Naive thymus-derived CD4-positive, alpha-beta T cell (primary cell): ENCODE measurements around the gene TOX2. TPM values are rescaled to one million over a fixed set of nuclear protein-coding genes. Genes with fewer than 3 reads are reported as not detected.
"Not testable (repeated sequence)": the region's sequence is repeated elsewhere in the genome, so short reads cannot be mapped to it uniquely, and the experiment has no call there.

Source experiments
- ATAC-seq: fragments of 150-1000 bp; cut with Tn5 transposase; 2 replicates; pipeline ENCODE4 v1.10.0; 2021; ENCODE audit warnings: mild to moderate bottlenecking, moderate library complexity
- CTCF ChIA-PET: fragments of 350-600 bp; sonication (Branson Sonifier 250); formaldehyde crosslinking; loops from one replicate; lab custom pipeline; 2021; ENCODE audit warnings: antibody characterized with exemption; lab: Charles Lee
- POLR2A ChIA-PET: fragments of 350-600 bp; sonication (Branson Sonifier 250); formaldehyde crosslinking; loops from one replicate; lab custom pipeline; 2021; ENCODE audit warnings: antibody characterized with exemption, inconsistent platforms; lab: Charles Lee
- DNase-seq, 9 donors: peaks; one replicate each; pipeline versions ENCODE4 v3.0.0 to v3.0.0-alpha.2; 2020 to 2022; ENCODE audit warnings: mixed read lengths in 1 of 9
- H3K27ac ChIP-seq: one replicate; pipeline ENCODE4 v1.7.0; 2013; ENCODE audit warnings: mild to moderate bottlenecking, low read depth, low read length, moderate library complexity
- H3K27me3 ChIP-seq, 2 donors: one replicate each; pipeline ENCODE4 v1.7.0; 2013; ENCODE audit warnings: low read length in 2 of 2, mild to moderate bottlenecking in 2 of 2, moderate library complexity in 2 of 2; ENCODE audit not compliant: control insufficient read depth in 2 of 2, insufficient read depth in 2 of 2
- H3K36me3 ChIP-seq, 3 experiments: 1 replicate in 2 of 3; 2 replicates in 1 of 3; pipeline ENCODE4 v1.7.0; 2013; ENCODE audit warnings: low read length in 3 of 3, mild to moderate bottlenecking in 3 of 3, moderate library complexity in 1 of 3; ENCODE audit not compliant: insufficient read depth in 3 of 3, control insufficient read depth in 2 of 3
- H3K4me1 ChIP-seq, 2 donors: one replicate each; pipeline ENCODE4 v1.7.0; 2013; ENCODE audit warnings: low read length in 2 of 2, mild to moderate bottlenecking in 2 of 2, moderate library complexity in 1 of 2; ENCODE audit not compliant: control insufficient read depth in 2 of 2, insufficient read depth in 2 of 2
- H3K4me3 ChIP-seq: 2 replicates; pipeline ENCODE4 v1.7.0; 2013; ENCODE audit warnings: mild to moderate bottlenecking, low read length
- H3K9me3 ChIP-seq, 3 experiments: 1 replicate in 2 of 3; 2 replicates in 1 of 3; pipeline ENCODE4 v1.7.0; 2013; ENCODE audit warnings: low read length in 3 of 3; ENCODE audit not compliant: control insufficient read depth in 2 of 3
- H3K27ac Mint-ChIP-seq, 9 donors: one replicate each; pipeline ENCODE4 v1.8.0; 2020 to 2022; ENCODE audit warnings: mixed read lengths in 9 of 9, mild to moderate bottlenecking in 8 of 9, moderate library complexity in 5 of 9, inconsistent platforms in 2 of 9
- H3K27me3 Mint-ChIP-seq, 5 donors: one replicate each; pipeline ENCODE4 v1.8.0; 2021 to 2022; ENCODE audit warnings: mixed read lengths in 5 of 5, mild to moderate bottlenecking in 1 of 5
- H3K36me3 Mint-ChIP-seq, 5 donors: one replicate each; pipeline ENCODE4 v1.8.0; 2020 to 2022; ENCODE audit warnings: mixed read lengths in 5 of 5, mild to moderate bottlenecking in 3 of 5, inconsistent platforms in 1 of 5
- H3K4me1 Mint-ChIP-seq, 7 donors: one replicate each; pipeline ENCODE4 v1.8.0; 2020 to 2022; ENCODE audit warnings: mixed read lengths in 7 of 7, mild to moderate bottlenecking in 3 of 7, inconsistent platforms in 1 of 7
- H3K4me3 Mint-ChIP-seq, 10 donors: one replicate each; pipeline ENCODE4 v1.8.0; 2020 to 2022; ENCODE audit warnings: mild to moderate bottlenecking in 10 of 10, mixed read lengths in 10 of 10, moderate library complexity in 6 of 10, inconsistent platforms in 2 of 10
- H3K9me3 Mint-ChIP-seq, 11 donors: one replicate each; pipeline ENCODE4 v1.8.0; 2020 to 2022; ENCODE audit warnings: mixed read lengths in 11 of 11, mild to moderate bottlenecking in 4 of 11, inconsistent platforms in 1 of 11, moderate library complexity in 1 of 11
- intact Hi-C, 2 donors: fragments of 100-400 bp; cut with micrococcal nuclease; formaldehyde crosslinking; loops; one replicate each; pipeline ENCODE4 v1.15.1; 2023
- polyA plus RNA-seq, 2 donors: library from polyadenylated mRNA; unstranded; fragments of 300-500 nt; fragmentation: Illumina TruSeq; gene quantifications; one replicate each; pipeline ENCODE4 v1.2.3, GENCODE V29; 2021
- total RNA-seq, 6 experiments: library from RNA in 5 of 6; stranded (reverse) in 5 of 6; gene quantifications; 1 replicate in 5 of 6; 2 replicates in 1 of 6; pipeline ENCODE4 v1.2.3 and lab custom pipeline; 2021 to 2026

Gene TOX2
- total and polyA plus RNA-seq, 7 experiments from 2014 or later: 0.22 to 7.1 (median 1.5) TPM

DNA sequence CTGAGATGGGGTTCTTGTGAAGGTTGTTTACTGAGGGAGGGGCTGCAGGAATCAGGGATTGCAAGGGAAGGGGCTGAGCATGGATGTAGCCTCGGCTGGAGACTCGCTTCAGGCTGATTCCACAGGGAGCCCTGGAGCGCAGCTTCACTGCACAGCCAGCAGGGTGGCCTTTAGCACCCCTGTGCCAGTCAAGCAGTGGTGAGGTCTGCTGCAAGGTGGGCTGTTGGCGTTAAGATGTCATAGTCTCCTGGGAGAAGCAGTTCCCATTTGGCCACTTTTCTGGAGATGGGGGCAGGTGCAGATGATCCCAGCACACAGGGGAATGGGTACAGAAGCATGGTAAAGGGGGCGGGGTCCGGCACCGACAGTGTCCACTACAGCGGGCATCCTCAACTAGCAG lies 126.3 kb downstream of the TOX2 start:
- H3K4me3 Mint-ChIP-seq: no peak overlapping the region
- Histone ChIP-seq H3K27me3 (no peaks in the 10 kb centered on the region), H3K4me3 (no peak overlapping the region), H3K27ac (no peak overlapping the region), H3K4me1 (no peaks in the 10 kb centered on the region), H3K9me3 (no peaks in the 10 kb centered on the region), H3K36me3 (no peaks in the 10 kb centered on the region)
- intact Hi-C loops: no loop called here
- peaks cover 0 to 4% (median 0%) of the 10 kb centered on the region in 11 donors for H3K9me3 Mint-ChIP-seq
- H3K4me1 Mint-ChIP-seq: peaks cover 0 to 10% (median 2%) of the 10 kb centered on the region in 7 donors
- CTCF ChIA-PET: no interaction called here
- H3K27ac Mint-ChIP-seq: peak overlapping the region in 1 of 9 donors; percentile 69
- H3K27me3 Mint-ChIP-seq: peaks cover 4 to 75% (median 9%) of the 10 kb centered on the region in 5 donors
- ATAC-seq (no peak), DNase-seq (no peak)
- POLR2A ChIA-PET: no interaction called here
- H3K36me3 Mint-ChIP-seq: no peaks in the 10 kb centered on the region

GRCh38 chr20:44044712-44045111 lies 130.1 kb downstream of the TOX2 start:
- peaks cover 0 to 61% (median 0%) of the 10 kb centered on the region in 5 donors for H3K27me3 Mint-ChIP-seq
- H3K27me3 ChIP-seq, H3K9me3 Mint-ChIP-seq, H3K27ac Mint-ChIP-seq, H3K4me3 ChIP-seq, H3K4me1 Mint-ChIP-seq, H3K36me3 ChIP-seq, H3K4me3 Mint-ChIP-seq, H3K9me3 ChIP-seq, CTCF ChIA-PET, intact Hi-C loops, POLR2A ChIA-PET, DNase-seq, H3K4me1 ChIP-seq, H3K27ac ChIP-seq, H3K36me3 Mint-ChIP-seq, ATAC-seq: not testable (repeated sequence)

- no peaks in the 10 kb centered on the region for H3K36me3 ChIP-seq
- Mint-ChIP-seq H3K36me3 (peaks cover 0 to 3% (median 0%) of the 10 kb centered on the region in 5 donors), H3K27me3 (peaks cover 0 to 21% (median 0%) of the 10 kb centered on the region in 5 donors), H3K9me3 (no peaks in the 10 kb centered on the region), H3K4me3 (no peak overlapping the region), H3K4me1 (peaks cover 3 to 8% (median 4%) of the 10 kb centered on the region in 7 donors), H3K27ac (no peak overlapping the region)
- no peaks in the 10 kb centered on the region for H3K9me3 ChIP-seq
- H3K4me3 ChIP-seq: no peak overlapping the region
- intact Hi-C loops: no loop called here
- ChIA-PET CTCF (no interaction called here), POLR2A (no interaction called here)
- H3K27ac ChIP-seq: no peak overlapping the region
- ATAC-seq (no peak), DNase-seq (no peak)
- H3K4me1 ChIP-seq: no peaks in the 10 kb centered on the region
- no peaks in the 10 kb centered on the region for H3K27me3 ChIP-seq
Observed at GRCh38 chr20:44050327-44050726, 135.7 kb downstream of the TOX2 start.

GRCh38 chr20:44050925-44051660 lies 136.4 kb downstream of the TOX2 start:
- no peaks in the 10 kb centered on the region for H3K36me3 ChIP-seq
- H3K4me1 ChIP-seq: no peaks in the 10 kb centered on the region
- no peaks in the 10 kb centered on the region for H3K27me3 ChIP-seq
- Mint-ChIP-seq H3K27me3 (peaks cover 0 to 13% (median 0%) of the 10 kb centered on the region in 5 donors), H3K36me3 (peaks cover 0 to 3% (median 0%) of the 10 kb centered on the region in 5 donors), H3K4me3 (no peak overlapping the region), H3K27ac (no peak overlapping the region), H3K9me3 (no peaks in the 10 kb centered on the region), H3K4me1 (peaks cover 3 to 14% (median 10%) of the 10 kb centered on the region in 7 donors)
- no peak for ATAC-seq
- H3K9me3 ChIP-seq: no peaks in the 10 kb centered on the region
- H3K27ac ChIP-seq: no peak overlapping the region
- intact Hi-C loops: no loop called here
- ChIA-PET POLR2A (no interaction called here), CTCF (no interaction called here)
- no peak for DNase-seq
- no peak overlapping the region for H3K4me3 ChIP-seq

DNA sequence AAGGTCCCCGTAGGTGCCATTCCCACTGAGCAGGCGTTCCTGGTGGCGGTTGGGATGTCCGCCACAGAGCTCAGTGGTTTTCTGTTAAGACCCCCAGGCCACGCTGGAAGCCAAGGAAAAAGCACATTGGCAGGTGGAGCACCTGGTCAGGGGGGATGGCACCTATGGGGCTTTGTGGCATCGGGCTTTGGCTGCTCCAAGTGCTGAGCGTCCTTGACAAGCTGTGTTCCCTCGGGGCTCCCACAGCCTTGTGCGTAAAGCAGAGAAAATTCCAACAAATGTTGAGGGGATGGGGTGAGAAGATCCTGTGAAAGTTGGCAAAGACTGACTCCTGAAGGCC lies 137.0 kb downstream of the TOX2 start:
- Mint-ChIP-seq H3K27ac (peak overlapping the region in 1 of 9 donors; percentile 28), H3K36me3 (peaks cover 0 to 3% (median 0%) of the 10 kb centered on the region in 5 donors), H3K27me3 (peaks cover 0 to 13% (median 0%) of the 10 kb centered on the region in 5 donors), H3K9me3 (no peaks in the 10 kb centered on the region), H3K4me3 (peak overlapping the region in 1 of 10 donors; percentile 28), H3K4me1 (peaks cover 3 to 17% (median 10%) of the 10 kb centered on the region in 7 donors)
- no peak overlapping the region for H3K27ac ChIP-seq
- intact Hi-C loops: no loop called here
- CTCF ChIA-PET: no interaction called here
- ATAC-seq: no peak
- POLR2A ChIA-PET: no interaction called here
- no peak for DNase-seq
- H3K4me3 ChIP-seq: no peak overlapping the region
- no peaks in the 10 kb centered on the region for H3K4me1 ChIP-seq
- H3K36me3 ChIP-seq: no peaks in the 10 kb centered on the region
- no peaks in the 10 kb centered on the region for H3K9me3 ChIP-seq
- no peaks in the 10 kb centered on the region for H3K27me3 ChIP-seq

- POLR2A ChIA-PET: interaction anchor here (1.1 kb wide), 1 partner anchor 38 kb away, joined by 3 read pairs; no protein-coding TSS in a partner anchor
- Mint-ChIP-seq H3K27ac (no peak overlapping the region), H3K27me3 (peaks cover 0 to 11% (median 0%) of the 10 kb centered on the region in 5 donors), H3K4me1 (peaks cover 3 to 20% (median 12%) of the 10 kb centered on the region in 7 donors), H3K9me3 (no peaks in the 10 kb centered on the region), H3K4me3 (no peak overlapping the region), H3K36me3 (peaks cover 0 to 3% (median 0%) of the 10 kb centered on the region in 5 donors)
- ATAC-seq (no peak), DNase-seq (no peak)
- no peak overlapping the region for H3K27ac ChIP-seq
- H3K4me1 ChIP-seq: no peaks in the 10 kb centered on the region
- no peaks in the 10 kb centered on the region for H3K36me3 ChIP-seq
- H3K4me3 ChIP-seq: no peak overlapping the region
- CTCF ChIA-PET: no interaction called here
- no peaks in the 10 kb centered on the region for H3K27me3 ChIP-seq
- intact Hi-C loops: no loop called here
- no peaks in the 10 kb centered on the region for H3K9me3 ChIP-seq
Observed at GRCh38 chr20:44052166-44052565, 137.5 kb downstream of the TOX2 start.

- peaks cover 0 to 3% of the 10 kb centered on the region in 2 donors for H3K4me1 ChIP-seq
- H3K27me3 ChIP-seq: no peaks in the 10 kb centered on the region
- Mint-ChIP-seq H3K4me1 (peaks cover 3 to 27% (median 14%) of the 10 kb centered on the region in 7 donors), H3K4me3 (no peak overlapping the region), H3K36me3 (peaks cover 0 to 3% (median 0%) of the 10 kb centered on the region in 5 donors), H3K27me3 (peaks cover 0 to 10% (median 0%) of the 10 kb centered on the region in 5 donors), H3K9me3 (no peaks in the 10 kb centered on the region), H3K27ac (no peak overlapping the region)
- H3K36me3 ChIP-seq: no peaks in the 10 kb centered on the region
- ChIA-PET CTCF (no interaction called here), POLR2A (interaction anchor here (1.1 kb wide), 1 partner anchor 37 kb away, joined by 3 read pairs; no protein-coding TSS in a partner anchor)
- ATAC-seq: no peak
- H3K4me3 ChIP-seq: no peak overlapping the region
- no peak overlapping the region for H3K27ac ChIP-seq
- DNase-seq: no peak
- intact Hi-C loops: no loop called here
- H3K9me3 ChIP-seq: no peaks in the 10 kb centered on the region
Observed at GRCh38 chr20:44053046-44053445, 138.4 kb downstream of the TOX2 start.
